ENCODE data around the gene TDRD7.

- no peak for TF ChIP-seq CTCF (IDR thresholded peaks at IDR 0.05)
- TF ChIP-seq POLR2A (IDR thresholded peaks at IDR 0.05; ENCODE audit: low read length), result no peak
- no peak for TF ChIP-seq PHF8 (IDR thresholded peaks at IDR 0.05; ENCODE audit: borderline replicate concordance, low read depth)
- TF ChIP-seq KDM1A (IDR thresholded peaks at IDR 0.05; ENCODE audit: low read depth), result no peak
- TF ChIP-seq REST (IDR thresholded peaks at IDR 0.05), result no peak
Measured at GRCh38 chr9:97440160-97440559, 28.3 kb downstream of the TDRD7 start.

Measured in A549 (cell line).